ENCODE results near the gene LARP6. TPM values are rescaled to one million over a fixed set of nuclear protein-coding genes. Genes with fewer than 3 reads are reported as not detected.

Gene LARP6
- 12.1 and 14.7 TPM in 2 replicates for total RNA-seq

DNA sequence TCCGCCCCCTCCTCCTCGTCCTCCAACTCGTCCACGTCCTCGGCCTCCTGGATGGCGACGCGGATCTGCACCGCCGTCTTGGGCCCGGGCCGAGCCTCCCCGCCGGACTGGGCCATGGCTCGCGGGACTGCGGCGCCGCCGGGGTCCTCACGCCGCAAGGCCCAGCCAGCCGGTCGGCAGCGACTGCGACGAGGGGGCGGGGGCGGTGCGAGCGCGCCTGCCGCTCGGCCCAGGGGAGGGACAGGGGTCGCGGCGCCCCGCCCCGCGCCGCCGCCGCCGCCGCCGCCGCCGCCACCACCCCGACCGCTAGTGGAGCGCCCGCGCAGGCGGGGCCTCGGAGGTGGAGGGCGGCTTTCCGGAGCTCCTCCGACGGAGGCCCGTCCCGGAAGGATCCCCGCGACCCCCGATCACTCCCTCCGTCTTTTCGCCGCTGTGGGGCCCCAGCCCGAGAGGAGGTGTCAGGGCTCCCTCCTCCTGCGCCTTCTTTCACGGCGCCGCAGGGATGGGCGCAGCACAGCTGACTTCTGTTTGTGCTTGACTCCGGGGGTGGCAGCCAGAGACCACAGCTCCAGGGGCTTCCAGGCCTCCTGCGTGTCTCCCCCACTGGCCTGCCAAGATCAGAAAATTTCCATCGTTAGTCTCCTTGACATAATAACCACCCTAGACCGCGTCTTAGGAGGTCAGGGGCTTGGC is at the start of gene LARP6:
TSS of gene LARP6 (minus strand) at position 185 of the 693 bp plus-strand sequence. CDS start at position 116, 69 bp downstream.

DNA sequence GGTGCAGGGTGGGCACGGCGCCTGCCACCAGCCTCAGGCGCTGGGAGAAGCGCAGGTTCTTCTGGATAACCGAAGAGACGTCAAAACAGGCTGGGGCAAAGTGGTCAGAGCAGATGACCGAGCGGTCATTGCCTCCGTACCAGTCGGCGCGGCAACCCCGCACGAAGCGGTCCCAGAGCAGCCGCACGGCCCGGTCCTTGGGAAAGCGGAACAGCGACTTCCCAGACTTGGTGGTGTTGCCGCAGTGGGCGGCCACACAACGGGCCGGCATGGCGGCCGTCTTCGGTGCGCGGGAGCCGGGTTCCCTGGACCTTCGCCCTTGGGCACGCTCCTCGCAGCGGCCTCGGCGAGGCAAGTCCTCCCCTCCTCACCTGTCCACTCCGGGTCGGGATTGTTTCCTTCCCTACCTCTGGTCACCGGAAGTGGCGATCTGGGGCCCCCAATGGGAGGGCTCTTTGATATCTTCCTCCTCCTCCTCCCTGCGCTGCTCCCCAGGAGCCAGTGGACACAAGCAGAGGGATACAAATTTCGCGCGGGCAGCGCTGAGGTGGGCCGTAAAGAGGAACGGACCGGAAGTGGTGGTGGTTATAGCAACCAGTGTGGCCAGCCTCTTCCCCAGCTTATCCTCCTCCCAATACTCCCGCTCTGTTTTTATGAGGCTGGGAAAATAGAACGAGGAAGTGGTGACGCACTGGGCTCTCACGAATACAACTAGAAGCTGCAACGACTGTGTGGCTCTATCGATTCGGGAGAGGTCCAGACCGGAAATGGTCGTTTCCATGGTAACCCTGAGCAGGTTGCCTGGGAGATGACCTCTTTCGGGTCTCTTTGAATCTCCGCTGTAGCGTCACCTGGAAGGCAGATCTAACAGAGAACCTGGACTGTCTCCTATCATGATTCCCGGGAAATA is 38.3 kb upstream of the LARP6 start, which contains the start of the genes LRRC49 and THAP10:
TSS of gene LRRC49 (plus strand) at position 825 of the 910 bp plus-strand sequence. CDS start at position 894, 69 bp downstream.
TSS of gene THAP10 (minus strand) at position 432 of the 910 bp plus-strand sequence. CDS start at position 271, 161 bp downstream.

Other genes starting within 250 kb of the LARP6 start
- 119 and 175 TPM in 2 replicates for gene UACA, start 90.6 kb downstream of the LARP6 start, total RNA-seq
- 1.6 and 2.8 TPM in 2 replicates for gene THAP10, start 38.3 kb upstream of the LARP6 start, total RNA-seq
- 4.9 and 6.8 TPM in 2 replicates for gene LRRC49, start 38.7 kb upstream of the LARP6 start, total RNA-seq

Measured in vein endothelial cell (primary cell).